WTC11 (cell line): ENCODE results near the gene LGALS4. TPM values are rescaled to one million over a fixed set of nuclear protein-coding genes. Genes with fewer than 3 reads are reported as not detected.
"Not testable (repeated sequence)": the region's sequence is repeated elsewhere in the genome, so short reads cannot be mapped to it uniquely, and the experiment has no call there.

ENCODE experiments used
- ATAC-seq: fragments of 200-7000 bp; cut with Tn5 transposase; 2 replicates; pipeline ENCODE4 v1.10.0; 2021; ENCODE audit warnings: mild to moderate bottlenecking, moderate library complexity
- CTCF ChIA-PET: fragments of 300-600 bp; sonication (Branson Sonifier 250); formaldehyde crosslinking; loops from one replicate; lab custom pipeline; 2021; ENCODE audit warnings: antibody characterized with exemption; lab: Charles Lee
- POLR2A ChIA-PET: fragments of 350-600 bp; sonication (Branson Sonifier 250); formaldehyde crosslinking; loops from one replicate; lab custom pipeline; 2021; ENCODE audit warnings: antibody characterized with exemption; lab: Charles Lee
- DNase-seq: peaks from one replicate; pipeline ENCODE4 v3.0.0; 2021; ENCODE audit warnings: low spot score
- H3K27ac Mint-ChIP-seq: 2 replicates; pipeline ENCODE4 v1.8.0; 2021; ENCODE audit warnings: mixed read lengths
- H3K27me3 Mint-ChIP-seq: 2 replicates; pipeline ENCODE4 v1.8.0; 2021; ENCODE audit warnings: low read depth, mild to moderate bottlenecking, moderate library complexity, mixed read lengths
- H3K36me3 Mint-ChIP-seq: 2 replicates; pipeline ENCODE4 v1.8.0; 2021; ENCODE audit warnings: mixed read lengths
- H3K4me1 Mint-ChIP-seq: 2 replicates; pipeline ENCODE4 v1.8.0; 2022; ENCODE audit warnings: mixed read lengths
- H3K4me3 Mint-ChIP-seq: 2 replicates; pipeline ENCODE4 v1.8.0; 2021; ENCODE audit warnings: mild to moderate bottlenecking, moderate library complexity, mixed read lengths
- H3K9me3 Mint-ChIP-seq: 2 replicates; pipeline ENCODE4 v1.8.0; 2021; ENCODE audit warnings: mixed read lengths
- ATF1 ChIP-seq: sonication (generic); formaldehyde crosslinking; IDR thresholded peaks from 2 replicates; pipeline ENCODE4 v1.8.1; 2023; ENCODE audit warnings: mild to moderate bottlenecking, moderate library complexity, missing genetic modification reagents
- ESRRA ChIP-seq: sonication (generic); formaldehyde crosslinking; IDR thresholded peaks from 2 replicates; pipeline ENCODE4 v1.8.1; 2022; ENCODE audit warnings: mild to moderate bottlenecking, missing genetic modification reagents, borderline replicate concordance
- GRHL2 ChIP-seq: fragments of 250-450 bp; sonication (Bioruptor Pico); IDR thresholded peaks from 2 replicates; pipeline ENCODE4 v1.8.0; 2022; ENCODE audit warnings: mild to moderate bottlenecking, moderate library complexity; ENCODE audit not compliant: insufficient replicate concordance, severe bottlenecking
- JAZF1 ChIP-seq: fragments of 250-450 bp; sonication (Bioruptor Pico); IDR thresholded peaks from 2 replicates; pipeline ENCODE4 v1.9.0; 2021; ENCODE audit warnings: moderate library complexity, mild to moderate bottlenecking, inconsistent platforms
- KAT7 ChIP-seq: sonication (generic); formaldehyde crosslinking; IDR thresholded peaks from 2 replicates; pipeline ENCODE4 v1.8.1; 2023; ENCODE audit warnings: missing genetic modification reagents, mild to moderate bottlenecking, borderline replicate concordance
- MXD4 ChIP-seq: fragments of 250-450 bp; sonication (Bioruptor Pico); IDR thresholded peaks from 2 replicates; pipeline ENCODE4 v1.8.0; 2021; ENCODE audit warnings: mild to moderate bottlenecking, moderate library complexity, borderline replicate concordance
- NR2C2 ChIP-seq: sonication (generic); formaldehyde crosslinking; IDR thresholded peaks from 2 replicates; pipeline ENCODE4 v1.8.0; 2022; ENCODE audit warnings: mild to moderate bottlenecking, missing genetic modification reagents
- OVOL2 ChIP-seq: fragments of 250-450 bp; sonication (Bioruptor Pico); IDR thresholded peaks from 2 replicates; pipeline ENCODE4 v1.9.0; 2021; ENCODE audit warnings: mild to moderate bottlenecking, borderline replicate concordance
- PRRX2 ChIP-seq: fragments of 250-450 bp; sonication (Bioruptor Pico); IDR thresholded peaks from 2 replicates; pipeline ENCODE4 v1.8.0; 2021; ENCODE audit warnings: mild to moderate bottlenecking
- SMAD4 ChIP-seq: sonication (generic); formaldehyde crosslinking; IDR thresholded peaks from 2 replicates; pipeline ENCODE4 v1.8.0; 2022; ENCODE audit warnings: mild to moderate bottlenecking, missing genetic modification reagents
- USF2 ChIP-seq: sonication (generic); formaldehyde crosslinking; IDR thresholded peaks from 2 replicates; pipeline ENCODE4 v1.8.1; 2023; ENCODE audit warnings: mild to moderate bottlenecking, missing genetic modification reagents, moderate library complexity
- ZMAT4 ChIP-seq: fragments of 250-450 bp; sonication (Bioruptor Pico); IDR thresholded peaks from 2 replicates; pipeline ENCODE4 v1.9.0; 2021; ENCODE audit warnings: mild to moderate bottlenecking
- ZNF121 ChIP-seq: sonication (generic); formaldehyde crosslinking; IDR thresholded peaks from 2 replicates; pipeline ENCODE4 v1.8.0; 2023; ENCODE audit warnings: missing genetic modification reagents
- ZNF138 ChIP-seq: sonication (generic); formaldehyde crosslinking; conservative IDR thresholded peaks from 2 replicates; pipeline ENCODE4 v1.8.1; 2022; ENCODE audit warnings: mild to moderate bottlenecking, moderate library complexity, missing genetic modification reagents
- ZNF219 ChIP-seq: sonication (generic); formaldehyde crosslinking; IDR thresholded peaks from 2 replicates; pipeline ENCODE4 v1.8.0; 2023; ENCODE audit warnings: missing genetic modification reagents, mild to moderate bottlenecking, borderline replicate concordance
- ZNF232 ChIP-seq: sonication (generic); formaldehyde crosslinking; IDR thresholded peaks from 2 replicates; pipeline ENCODE4 v1.8.0; 2022; ENCODE audit warnings: mild to moderate bottlenecking, missing genetic modification reagents
- ZNF416 ChIP-seq: fragments of 250-450 bp; sonication (Bioruptor Pico); IDR thresholded peaks from 2 replicates; pipeline ENCODE4 v1.9.0; 2021; ENCODE audit warnings: mild to moderate bottlenecking, inconsistent platforms
- total RNA-seq: library from RNA; stranded (reverse); gene quantifications from 3 replicates; pipeline ENCODE4 v1.2.3, GENCODE V29; 2021
- TF ChIP-seq, protein P1 (sequence below): fragments of 250-450 bp; sonication (Bioruptor Pico); IDR thresholded peaks from 2 replicates; pipeline ENCODE4 v1.9.0; 2021; ENCODE audit warnings: moderate library complexity, mild to moderate bottlenecking, inconsistent platforms, borderline replicate concordance
- TF ChIP-seq, protein P2 (sequence below): fragments of 200-600 bp; IDR thresholded peaks from 2 replicates; pipeline ENCODE4 v1.8.0; 2022; ENCODE audit warnings: antibody characterized with exemption
- TF ChIP-seq, protein P3 (sequence below): sonication (generic); formaldehyde crosslinking; conservative IDR thresholded peaks from 2 replicates; pipeline ENCODE4 v1.8.1; 2022; ENCODE audit warnings: mild to moderate bottlenecking, missing genetic modification reagents
- TF ChIP-seq, protein P4 (sequence below): sonication (generic); formaldehyde crosslinking; IDR thresholded peaks from 2 replicates; pipeline ENCODE4 v1.8.1; 2023; ENCODE audit warnings: mild to moderate bottlenecking, missing genetic modification reagents, moderate library complexity

Gene LGALS4
- total RNA-seq, 1 experiment from 2014 or later = 1.5 TPM

GRCh38 chr19:38809592-38810252 is 3.0 kb downstream of the LGALS4 start:
- Mint-ChIP-seq H3K27me3 (peaks cover 5% of the 10 kb centered on the region; the same call in 1 of the 2 replicates), H3K4me1 (no peaks in the 10 kb centered on the region), H3K27ac (no peak overlapping the region), H3K9me3 (peaks cover 8% of the 10 kb centered on the region), H3K4me3 (no peak overlapping the region), H3K36me3 (no peaks in the 10 kb centered on the region)
- TF ChIP-seq, protein P1, sequence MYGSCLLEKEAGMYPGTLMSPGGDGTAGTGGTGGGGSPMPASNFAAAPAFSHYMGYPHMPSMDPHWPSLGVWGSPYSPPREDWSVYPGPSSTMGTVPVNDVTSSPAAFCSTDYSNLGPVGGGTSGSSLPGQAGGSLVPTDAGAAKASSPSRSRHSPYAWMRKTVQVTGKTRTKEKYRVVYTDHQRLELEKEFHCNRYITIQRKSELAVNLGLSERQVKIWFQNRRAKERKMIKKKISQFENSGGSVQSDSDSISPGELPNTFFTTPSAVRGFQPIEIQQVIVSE (CRISPR knock-in tag) = no peak
- no peak for TF ChIP-seq NR2C2 (CRISPR knock-in tag)
- TF ChIP-seq OVOL2 (CRISPR knock-in tag) = no peak
- no peak for TF ChIP-seq USF2
- TF ChIP-seq JAZF1 (CRISPR knock-in tag) = no peak
- no peak for TF ChIP-seq MXD4 (CRISPR knock-in tag)
- no peak for DNase-seq
- POLR2A ChIA-PET = no interaction called here
- CTCF ChIA-PET = interaction anchor here (0.7 to 1.0 kb wide), 2 partner anchors 15 to 121 kb away, joined by 3 to 5 read pairs; partner anchors contain the start of genes MRPS12 and SARS2
- no peak for ATAC-seq

GRCh38 chr19:38808741-38809140 is 4.0 kb downstream of the LGALS4 start:
- ChIA-PET CTCF (no interaction called here), POLR2A (interaction anchor here (0.7 kb wide), 1 partner anchor 129 kb away, joined by 3 read pairs; no protein-coding TSS in a partner anchor)
- no peaks in the 10 kb centered on the region for H3K4me1 Mint-ChIP-seq
- H3K4me3 Mint-ChIP-seq = no peak overlapping the region
- DNase-seq = no peak
- TF ChIP-seq ZNF121 (CRISPR knock-in tag) (no peak), ATF1 (no peak), SMAD4 (CRISPR knock-in tag) (no peak)
- peaks cover 5% of the 10 kb centered on the region; the same call in 1 of the 2 replicates for H3K27me3 Mint-ChIP-seq
- H3K9me3 Mint-ChIP-seq = peaks cover 8% of the 10 kb centered on the region
- no peaks in the 10 kb centered on the region for H3K36me3 Mint-ChIP-seq
- no peak overlapping the region for H3K27ac Mint-ChIP-seq
- no peak for ATAC-seq

GRCh38 chr19:38807374-38808098 is 5.2 kb downstream of the LGALS4 start:
- not testable (repeated sequence) for DNase-seq, ATAC-seq, H3K4me3 Mint-ChIP-seq, H3K9me3 Mint-ChIP-seq, H3K4me1 Mint-ChIP-seq, H3K36me3 Mint-ChIP-seq, H3K27ac Mint-ChIP-seq, H3K27me3 Mint-ChIP-seq
- CTCF ChIA-PET = interaction anchor here (1.3 kb wide), 1 partner anchor 15 kb away, joined by 5 read pairs; no protein-coding TSS in a partner anchor
- POLR2A ChIA-PET = interaction anchor here (0.7 kb wide), 1 partner anchor 128 kb away, joined by 3 read pairs; no protein-coding TSS in a partner anchor

GRCh38 chr19:38806371-38806770 is 6.4 kb downstream of the LGALS4 start:
- DNase-seq = no peak
- peaks cover 9% of the 10 kb centered on the region for H3K27me3 Mint-ChIP-seq
- CTCF ChIA-PET = interaction anchor here (1.3 kb wide), 1 partner anchor 14 kb away, joined by 5 read pairs; no protein-coding TSS in a partner anchor
- POLR2A ChIA-PET = no interaction called here
- H3K4me1 Mint-ChIP-seq = no peaks in the 10 kb centered on the region
- ATAC-seq = no peak
- H3K4me3 Mint-ChIP-seq = no peak overlapping the region
- no peaks in the 10 kb centered on the region for H3K36me3 Mint-ChIP-seq
- H3K27ac Mint-ChIP-seq = no peak overlapping the region
- H3K9me3 Mint-ChIP-seq = peaks cover 8% of the 10 kb centered on the region
- TF ChIP-seq ZNF138 (CRISPR knock-in tag) (no peak), ZNF416 (CRISPR knock-in tag) (no peak), ZMAT4 (CRISPR knock-in tag) (no peak), ZNF232 (CRISPR knock-in tag) (no peak), ESRRA (CRISPR knock-in tag) (no peak), PRRX2 (CRISPR knock-in tag) (no peak), KAT7 (no peak), GRHL2 (CRISPR knock-in tag) (no peak), ZNF219 (CRISPR knock-in tag) (no peak)
- TF ChIP-seq, protein P2, sequence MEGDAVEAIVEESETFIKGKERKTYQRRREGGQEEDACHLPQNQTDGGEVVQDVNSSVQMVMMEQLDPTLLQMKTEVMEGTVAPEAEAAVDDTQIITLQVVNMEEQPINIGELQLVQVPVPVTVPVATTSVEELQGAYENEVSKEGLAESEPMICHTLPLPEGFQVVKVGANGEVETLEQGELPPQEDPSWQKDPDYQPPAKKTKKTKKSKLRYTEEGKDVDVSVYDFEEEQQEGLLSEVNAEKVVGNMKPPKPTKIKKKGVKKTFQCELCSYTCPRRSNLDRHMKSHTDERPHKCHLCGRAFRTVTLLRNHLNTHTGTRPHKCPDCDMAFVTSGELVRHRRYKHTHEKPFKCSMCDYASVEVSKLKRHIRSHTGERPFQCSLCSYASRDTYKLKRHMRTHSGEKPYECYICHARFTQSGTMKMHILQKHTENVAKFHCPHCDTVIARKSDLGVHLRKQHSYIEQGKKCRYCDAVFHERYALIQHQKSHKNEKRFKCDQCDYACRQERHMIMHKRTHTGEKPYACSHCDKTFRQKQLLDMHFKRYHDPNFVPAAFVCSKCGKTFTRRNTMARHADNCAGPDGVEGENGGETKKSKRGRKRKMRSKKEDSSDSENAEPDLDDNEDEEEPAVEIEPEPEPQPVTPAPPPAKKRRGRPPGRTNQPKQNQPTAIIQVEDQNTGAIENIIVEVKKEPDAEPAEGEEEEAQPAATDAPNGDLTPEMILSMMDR = no peak
- TF ChIP-seq, protein P3, sequence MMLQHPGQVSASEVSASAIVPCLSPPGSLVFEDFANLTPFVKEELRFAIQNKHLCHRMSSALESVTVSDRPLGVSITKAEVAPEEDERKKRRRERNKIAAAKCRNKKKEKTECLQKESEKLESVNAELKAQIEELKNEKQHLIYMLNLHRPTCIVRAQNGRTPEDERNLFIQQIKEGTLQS (CRISPR knock-in tag) = no peak
- TF ChIP-seq, protein P4, sequence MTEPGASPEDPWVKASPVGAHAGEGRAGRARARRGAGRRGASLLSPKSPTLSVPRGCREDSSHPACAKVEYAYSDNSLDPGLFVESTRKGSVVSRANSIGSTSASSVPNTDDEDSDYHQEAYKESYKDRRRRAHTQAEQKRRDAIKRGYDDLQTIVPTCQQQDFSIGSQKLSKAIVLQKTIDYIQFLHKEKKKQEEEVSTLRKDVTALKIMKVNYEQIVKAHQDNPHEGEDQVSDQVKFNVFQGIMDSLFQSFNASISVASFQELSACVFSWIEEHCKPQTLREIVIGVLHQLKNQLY (CRISPR knock-in tag) = no peak
